ENCODE data around the gene UTS2B. TPM values are rescaled to one million over a fixed set of nuclear protein-coding genes. Genes with fewer than 3 reads are reported as not detected.
A peak's percentile ranks its signal among the peaks of the same experiment; 100 is the strongest.

Gene UTS2B
- total RNA-seq, 6 experiments from 2014 or later: 0.38 TPM; not detected in 5

DNA sequence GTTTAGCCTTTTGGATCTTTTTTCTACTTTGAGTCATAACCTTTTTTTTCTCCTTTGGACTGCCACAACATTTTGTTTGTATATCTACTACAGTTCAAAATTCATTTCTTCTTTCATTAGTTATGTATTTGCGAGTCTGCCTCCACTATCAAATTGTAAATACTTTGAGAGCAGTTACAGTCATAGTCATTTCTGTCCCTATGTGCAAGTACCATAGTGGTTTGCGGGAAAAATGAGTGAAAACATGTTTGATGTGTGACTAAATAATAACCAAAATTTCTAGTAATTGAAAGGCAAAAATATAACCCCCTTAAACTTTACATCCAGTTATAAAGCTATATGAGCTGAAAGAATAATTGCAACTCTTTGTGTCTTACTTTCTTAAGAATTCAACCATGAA is 46.9 kb downstream of the UTS2B start:
- whole genome bisulfite sequencing (ENCODE audit: insufficient coverage, low coverage, low lambda C conversion rate, missing lambda C conversion rate): 83% methylated on average over 2 of the region's 2 CpGs
- Histone ChIP-seq H3K4me1 (no peaks in the 10 kb centered on the region), H3K27me3 (no peaks in the 10 kb centered on the region), H3K4me3 (no peak overlapping the region), H3K9me3 (no peaks in the 10 kb centered on the region), H3K27ac (no peak overlapping the region), H3K36me3 (no peaks in the 10 kb centered on the region)
- no peak for DNase-seq
- intact Hi-C loops (cut with DNase I): no loop called here
- TF ChIP-seq POLR2A (IDR thresholded peaks at IDR 0.05): no peak
- TF ChIP-seq, protein P1, sequence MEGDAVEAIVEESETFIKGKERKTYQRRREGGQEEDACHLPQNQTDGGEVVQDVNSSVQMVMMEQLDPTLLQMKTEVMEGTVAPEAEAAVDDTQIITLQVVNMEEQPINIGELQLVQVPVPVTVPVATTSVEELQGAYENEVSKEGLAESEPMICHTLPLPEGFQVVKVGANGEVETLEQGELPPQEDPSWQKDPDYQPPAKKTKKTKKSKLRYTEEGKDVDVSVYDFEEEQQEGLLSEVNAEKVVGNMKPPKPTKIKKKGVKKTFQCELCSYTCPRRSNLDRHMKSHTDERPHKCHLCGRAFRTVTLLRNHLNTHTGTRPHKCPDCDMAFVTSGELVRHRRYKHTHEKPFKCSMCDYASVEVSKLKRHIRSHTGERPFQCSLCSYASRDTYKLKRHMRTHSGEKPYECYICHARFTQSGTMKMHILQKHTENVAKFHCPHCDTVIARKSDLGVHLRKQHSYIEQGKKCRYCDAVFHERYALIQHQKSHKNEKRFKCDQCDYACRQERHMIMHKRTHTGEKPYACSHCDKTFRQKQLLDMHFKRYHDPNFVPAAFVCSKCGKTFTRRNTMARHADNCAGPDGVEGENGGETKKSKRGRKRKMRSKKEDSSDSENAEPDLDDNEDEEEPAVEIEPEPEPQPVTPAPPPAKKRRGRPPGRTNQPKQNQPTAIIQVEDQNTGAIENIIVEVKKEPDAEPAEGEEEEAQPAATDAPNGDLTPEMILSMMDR (IDR thresholded peaks at IDR 0.05): no peak
- ATAC-seq: no peak

DNA sequence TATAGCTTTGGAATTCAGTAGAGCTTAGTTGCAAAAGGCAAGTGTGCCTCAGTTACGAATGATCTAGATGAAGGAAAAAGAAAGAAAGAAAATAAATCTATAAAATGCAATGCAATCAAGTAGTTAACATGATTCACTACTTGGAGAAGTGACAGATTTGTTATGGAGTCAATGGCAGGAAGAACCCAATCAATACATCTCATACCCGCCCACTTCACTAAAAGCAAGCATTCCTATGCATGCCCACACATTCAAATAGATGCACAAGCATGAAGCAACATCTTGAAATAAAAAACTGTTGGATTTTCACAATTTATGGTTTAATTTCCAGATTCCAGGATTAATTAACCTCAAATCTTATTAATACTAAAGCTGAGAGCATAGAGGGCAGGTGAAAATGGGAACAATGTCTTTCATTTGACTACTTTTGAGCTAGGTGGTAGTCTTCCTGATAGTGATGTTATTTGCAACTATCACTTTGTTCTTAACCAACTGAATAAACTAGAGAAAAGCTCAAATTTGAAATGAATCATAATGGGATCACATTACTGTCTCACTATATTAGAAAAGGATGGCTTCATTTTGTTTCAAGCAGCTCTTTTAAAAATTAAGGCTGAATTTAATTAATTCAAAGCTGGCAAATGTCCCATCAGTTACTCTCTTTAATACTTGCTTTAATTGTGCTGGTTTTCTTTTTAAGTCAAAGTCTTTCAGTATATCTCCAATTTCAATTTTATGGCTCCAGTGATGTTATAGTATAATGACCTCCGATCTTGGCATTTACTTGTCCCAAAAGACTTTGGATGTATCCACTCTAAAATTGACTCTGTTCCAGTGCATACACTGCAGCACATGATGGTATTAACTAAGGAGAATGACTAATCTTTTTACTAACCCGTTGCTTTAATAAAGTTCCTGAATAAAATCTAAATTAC is 47.8 kb downstream of the UTS2B start:
- ATAC-seq (peak in 2 of 4 donors; percentile 61 to 86), DNase-seq (no peak)
- TF ChIP-seq, protein P1 (IDR thresholded peaks at IDR 0.05): no peak
- no peak for TF ChIP-seq POLR2A (IDR thresholded peaks at IDR 0.05)
- intact Hi-C loops (cut with DNase I): no loop called here
- no peaks in the 10 kb centered on the region for H3K4me1 ChIP-seq
- no peak overlapping the region for H3K27ac ChIP-seq
- H3K36me3 ChIP-seq: no peaks in the 10 kb centered on the region
- no peak overlapping the region for H3K4me3 ChIP-seq
- no peaks in the 10 kb centered on the region for H3K27me3 ChIP-seq
- no peaks in the 10 kb centered on the region for H3K9me3 ChIP-seq
- WGBS (ENCODE audit: insufficient coverage, low coverage, low lambda C conversion rate, missing lambda C conversion rate): 57% methylated on average over 4 of the region's 4 CpGs

DNA sequence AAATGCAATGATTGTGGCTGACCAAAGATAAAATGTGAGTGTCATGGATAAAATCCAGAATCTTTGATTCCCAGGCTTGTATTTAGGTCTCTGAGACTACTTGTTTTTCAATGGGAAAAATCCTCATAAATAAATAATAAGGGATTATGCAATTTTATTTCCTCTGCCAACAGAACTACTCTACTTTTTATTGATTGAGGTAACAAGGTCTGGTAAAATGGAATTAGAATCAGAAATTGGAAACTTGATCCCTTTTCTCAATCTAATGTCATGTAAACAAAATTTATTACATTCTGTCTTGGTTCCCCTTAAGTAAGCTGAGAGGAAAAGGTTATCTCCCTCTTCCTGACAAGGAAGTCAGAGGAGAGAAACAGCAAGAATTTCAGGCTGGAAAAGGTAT is 49.4 kb downstream of the UTS2B start:
- no peaks in the 10 kb centered on the region for H3K36me3 ChIP-seq
- TF ChIP-seq, protein P1 (IDR thresholded peaks at IDR 0.05): no peak
- TF ChIP-seq POLR2A (IDR thresholded peaks at IDR 0.05): no peak
- no peak overlapping the region for H3K27ac ChIP-seq
- H3K4me3 ChIP-seq: no peak overlapping the region
- no peaks in the 10 kb centered on the region for H3K27me3 ChIP-seq
- ATAC-seq (peak in 2 of 4 donors; percentile 18 to 64), DNase-seq (no peak)
- no peaks in the 10 kb centered on the region for H3K4me1 ChIP-seq
- H3K9me3 ChIP-seq: no peaks in the 10 kb centered on the region
- intact Hi-C loops (cut with DNase I): no loop called here

DNA sequence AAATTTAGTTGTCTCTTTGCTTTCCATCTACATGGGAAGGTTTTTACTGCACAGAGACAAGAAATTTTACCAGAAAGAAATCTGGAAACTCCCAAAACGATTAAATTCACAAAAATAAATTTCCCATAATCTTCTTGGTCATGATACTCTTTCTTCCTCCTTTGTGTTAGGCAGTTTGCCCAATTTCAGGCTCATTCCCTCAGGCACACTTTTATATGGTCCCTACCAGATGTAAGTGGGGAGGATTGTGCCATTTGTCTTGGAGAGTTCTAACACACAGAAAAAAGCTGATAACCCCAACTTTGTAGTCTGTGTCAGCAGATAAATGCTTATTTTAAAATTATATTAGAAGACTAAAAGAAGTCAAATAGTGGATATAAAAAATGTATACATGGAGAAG is 50.2 kb downstream of the UTS2B start:
- TF ChIP-seq POLR2A (IDR thresholded peaks at IDR 0.05): no peak
- TF ChIP-seq, protein P1 (IDR thresholded peaks at IDR 0.05): no peak

More for the DNA sequence above, 50.2 kb downstream of the UTS2B start:
- Histone ChIP-seq H3K27ac (no peak overlapping the region), H3K4me3 (no peak overlapping the region), H3K4me1 (no peaks in the 10 kb centered on the region), H3K27me3 (no peaks in the 10 kb centered on the region), H3K9me3 (no peaks in the 10 kb centered on the region), H3K36me3 (no peaks in the 10 kb centered on the region)
- 19% methylated on average over 1 of the region's 1 CpG for WGBS (ENCODE audit: insufficient coverage, low coverage, low lambda C conversion rate, missing lambda C conversion rate)
- DNase-seq: no peak
- no peak for ATAC-seq
- intact Hi-C loops (cut with DNase I): no loop called here
